SK-N-SH treated with all-trans-retinoic acid at 6 μM for 48 hours (cell line): ENCODE results near the gene EXD2.
"Not testable (repeated sequence)": the region's sequence is repeated elsewhere in the genome, so short reads cannot be mapped to it uniquely, and the experiment has no call there.

Experiments used
- ATAC-seq: fragments of 200-7000 bp; cut with Tn5 transposase; 3 replicates; pipeline ENCODE4 v1.9.1; 2020; ENCODE audit warnings: mild to moderate bottlenecking, moderate library complexity
- ARNTL ChIP-seq: fragments of 450-650 bp; formaldehyde crosslinking; IDR thresholded peaks from 2 replicates; pipeline ENCODE4 v1.5.0; 2020; ENCODE audit warnings: low read depth, mild to moderate bottlenecking, moderate library complexity, borderline replicate concordance
- BACH2 ChIP-seq: fragments of 250-450 bp; sonication (Bioruptor Pico); IDR thresholded peaks from 2 replicates; pipeline ENCODE4 v1.9.0; 2021; ENCODE audit warnings: mild to moderate bottlenecking, borderline replicate concordance
- CREB5 ChIP-seq: fragments of 250-450 bp; sonication (Bioruptor Pico); IDR thresholded peaks from 2 replicates; pipeline ENCODE4 v1.5.1; 2020; ENCODE audit warnings: low read depth, mild to moderate bottlenecking, moderate library complexity
- ESRRG ChIP-seq: fragments of 250-450 bp; sonication (Bioruptor Pico); IDR thresholded peaks from 2 replicates; pipeline ENCODE4 v1.6.1; 2021; ENCODE audit warnings: mild to moderate bottlenecking
- GLIS3 ChIP-seq: fragments of 250-450 bp; sonication (Bioruptor Pico); IDR thresholded peaks from 2 replicates; pipeline ENCODE4 v1.5.0; 2020; ENCODE audit warnings: mild to moderate bottlenecking, moderate library complexity
- ISL1 ChIP-seq: fragments of 250-450 bp; sonication (Bioruptor Pico); IDR thresholded peaks from 2 replicates; pipeline ENCODE4 v2.1.2; 2022; ENCODE audit warnings: mild to moderate bottlenecking, moderate library complexity
- PATZ1 ChIP-seq: fragments of 250-450 bp; sonication (Bioruptor Pico); IDR thresholded peaks from 2 replicates; pipeline ENCODE4 v1.8.0; 2020; ENCODE audit warnings: mild to moderate bottlenecking, moderate library complexity, borderline replicate concordance
- POU6F1 ChIP-seq: fragments of 250-450 bp; sonication (Bioruptor Pico); IDR thresholded peaks from 2 replicates; pipeline ENCODE4 v1.8.0; 2021; ENCODE audit warnings: low read depth, mild to moderate bottlenecking, moderate library complexity, borderline replicate concordance
- PPARA ChIP-seq: fragments of 250-450 bp; sonication (Bioruptor Pico); IDR thresholded peaks from 2 replicates; pipeline ENCODE4 v1.5.0; 2020; ENCODE audit warnings: mild to moderate bottlenecking, borderline replicate concordance
- RARB ChIP-seq: fragments of 250-450 bp; sonication (Bioruptor Pico); IDR thresholded peaks from 2 replicates; pipeline ENCODE4 v1.8.0; 2021; ENCODE audit warnings: mild to moderate bottlenecking, moderate library complexity
- SNAI2 ChIP-seq: fragments of 250-450 bp; sonication (Bioruptor Pico); IDR thresholded peaks from 2 replicates; pipeline ENCODE4 v1.5.0; 2020; ENCODE audit warnings: mild to moderate bottlenecking, moderate library complexity
- TCF4 ChIP-seq: fragments of 250-450 bp; sonication (Bioruptor Pico); IDR thresholded peaks from 2 replicates; pipeline ENCODE4 v1.8.0; 2021; ENCODE audit warnings: mild to moderate bottlenecking, moderate library complexity, borderline replicate concordance
- TOX ChIP-seq: fragments of 250-450 bp; sonication (Bioruptor Pico); IDR thresholded peaks from 2 replicates; pipeline ENCODE4 v1.8.0; 2021; ENCODE audit warnings: mild to moderate bottlenecking, moderate library complexity, borderline replicate concordance
- TSHZ2 ChIP-seq: fragments of 250-450 bp; sonication (Bioruptor Pico); IDR thresholded peaks from 2 replicates; pipeline ENCODE4 v1.5.0; 2020; ENCODE audit warnings: mild to moderate bottlenecking, moderate library complexity
- ZC3H10 ChIP-seq: fragments of 250-450 bp; sonication (Bioruptor Pico); IDR thresholded peaks from 2 replicates; pipeline ENCODE4 v1.5.1; 2021; ENCODE audit warnings: mild to moderate bottlenecking, moderate library complexity
- ZFP3 ChIP-seq: fragments of 250-450 bp; sonication (Bioruptor Pico); IDR thresholded peaks from 2 replicates; pipeline ENCODE4 v1.5.0; 2020; ENCODE audit warnings: mild to moderate bottlenecking, moderate library complexity
- ZFP30 ChIP-seq: fragments of 450-650 bp; formaldehyde crosslinking; IDR thresholded peaks from 2 replicates; pipeline ENCODE4 v1.5.0; 2022; ENCODE audit warnings: mild to moderate bottlenecking, moderate library complexity
- ZNF565 ChIP-seq: fragments of 450-650 bp; formaldehyde crosslinking; conservative IDR thresholded peaks from 2 replicates; pipeline ENCODE4 v1.5.0; 2020; ENCODE audit warnings: low read depth, mild to moderate bottlenecking, moderate library complexity
- ZNF8 ChIP-seq: fragments of 450-650 bp; formaldehyde crosslinking; IDR thresholded peaks from 2 replicates; pipeline ENCODE4 v1.5.0; 2020; ENCODE audit warnings: mild to moderate bottlenecking, moderate library complexity

EXD2 gene

GRCh38 chr14:69288956-69289705 lies 97.8 kb downstream of the EXD2 start (continued):
- TF ChIP-seq TCF4 (CRISPR knock-in tag) (no peak), PATZ1 (CRISPR knock-in tag) (no peak), ESRRG (CRISPR knock-in tag) (no peak), CREB5 (CRISPR knock-in tag) (no peak)

GRCh38 chr14:69289811-69290520 lies 98.7 kb downstream of the EXD2 start:
- TF ChIP-seq TSHZ2 (no peak), ARNTL (CRISPR knock-in tag) (no peak), TOX (no peak), SNAI2 (CRISPR knock-in tag) (no peak), ZNF8 (CRISPR knock-in tag) (no peak), PPARA (no peak), RARB (no peak), ISL1 (CRISPR knock-in tag) (no peak), TCF4 (CRISPR knock-in tag) (no peak)

GRCh38 chr14:69290881-69291280 lies 99.6 kb downstream of the EXD2 start:
- not testable (repeated sequence) for ATAC-seq

More at GRCh38 chr14:69289811-69290520, 98.7 kb downstream of the EXD2 start:
- ATAC-seq = no peak

- ATAC-seq = no peak
- TF ChIP-seq ZFP3 (no peak), PPARA (no peak), ARNTL (CRISPR knock-in tag) (no peak), ESRRG (CRISPR knock-in tag) (no peak), BACH2 (CRISPR knock-in tag) (no peak), ZNF565 (CRISPR knock-in tag) (no peak), TOX (no peak), ZFP30 (CRISPR knock-in tag) (no peak), GLIS3 (CRISPR knock-in tag) (no peak), ZC3H10 (CRISPR knock-in tag) (no peak), PATZ1 (CRISPR knock-in tag) (no peak), ISL1 (CRISPR knock-in tag) (no peak), ZNF8 (CRISPR knock-in tag) (no peak), POU6F1 (no peak), TCF4 (CRISPR knock-in tag) (no peak), RARB (no peak), TSHZ2 (no peak), CREB5 (CRISPR knock-in tag) (no peak)
Measured at GRCh38 chr14:69291396-69291795, 100.1 kb downstream of the EXD2 start.
